HG03039 (cell line): ENCODE data around the gene VPS8.

Experiments
- ATAC-seq: cut with Tn5 transposase; IDR thresholded peaks from one replicate; pipeline ENCODE4 v1.9.1; 2021; ENCODE audit warnings: mild to moderate bottlenecking, moderate library complexity; ENCODE audit not compliant: unreplicated experiment

The VPS8 gene

DNA sequence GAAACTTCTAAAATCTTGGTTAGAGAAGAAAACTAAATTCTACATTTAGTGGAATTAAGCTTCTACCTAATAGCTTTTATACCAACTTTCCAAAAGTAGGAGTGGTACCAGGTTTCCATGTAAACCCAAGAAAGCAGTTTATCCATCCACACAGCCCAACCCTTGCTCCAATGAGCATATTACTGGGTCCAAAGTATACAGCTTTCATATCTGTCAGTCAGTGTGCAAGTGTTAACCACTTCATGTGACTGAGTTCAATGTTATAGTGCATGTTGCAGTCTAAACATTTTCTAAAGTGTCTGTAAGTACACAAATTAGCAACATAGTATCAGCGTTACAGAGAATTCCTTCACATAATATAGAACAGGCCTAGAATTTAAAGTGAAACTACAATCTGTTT lies 267.7 kb downstream of the VPS8 start:
- no peak for ATAC-seq

GRCh38 chr3:185081521-185081920 lies 269.6 kb downstream of the VPS8 start:
- ATAC-seq, result no peak

DNA sequence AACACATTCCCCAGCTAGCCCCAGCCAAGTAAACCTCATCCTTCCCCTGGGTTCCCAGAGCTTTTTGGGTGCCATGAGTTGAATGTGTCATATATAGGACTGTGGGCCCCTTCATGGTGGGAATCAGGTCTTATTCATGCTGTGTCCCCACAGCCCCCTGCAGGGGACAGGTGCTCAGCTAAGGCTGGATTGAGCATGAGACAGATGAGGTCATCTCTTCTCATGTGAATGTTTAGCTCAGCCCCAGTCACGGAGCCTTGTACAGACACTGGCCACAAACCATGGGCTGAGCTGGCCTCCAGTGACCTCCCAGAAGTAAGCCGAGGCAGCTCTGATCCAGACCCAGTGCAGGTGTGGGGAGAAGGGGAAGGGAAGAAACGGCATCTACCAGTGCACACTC lies 270.2 kb downstream of the VPS8 start:
- ATAC-seq, result no peak

DNA sequence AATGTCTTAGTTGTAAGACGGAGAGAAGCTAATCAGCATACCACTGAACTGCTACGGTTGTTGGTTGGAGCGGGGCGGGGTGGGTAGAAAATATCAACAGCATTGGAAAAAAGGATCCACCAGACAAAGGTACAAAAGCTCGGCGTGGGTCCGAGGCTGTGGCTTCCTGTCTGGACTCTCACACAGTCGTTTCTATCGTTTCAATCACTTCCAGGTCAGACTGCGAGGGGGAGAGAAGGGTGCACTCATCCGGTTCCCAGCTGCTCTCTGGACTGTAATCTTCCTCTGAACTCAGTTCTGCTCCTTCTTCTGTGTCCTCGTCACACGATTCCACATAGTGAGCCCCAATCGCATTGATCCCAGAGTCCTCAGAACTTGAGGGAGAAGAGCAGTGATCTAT lies 270.9 kb downstream of the VPS8 start:
- ATAC-seq, result no peak

DNA sequence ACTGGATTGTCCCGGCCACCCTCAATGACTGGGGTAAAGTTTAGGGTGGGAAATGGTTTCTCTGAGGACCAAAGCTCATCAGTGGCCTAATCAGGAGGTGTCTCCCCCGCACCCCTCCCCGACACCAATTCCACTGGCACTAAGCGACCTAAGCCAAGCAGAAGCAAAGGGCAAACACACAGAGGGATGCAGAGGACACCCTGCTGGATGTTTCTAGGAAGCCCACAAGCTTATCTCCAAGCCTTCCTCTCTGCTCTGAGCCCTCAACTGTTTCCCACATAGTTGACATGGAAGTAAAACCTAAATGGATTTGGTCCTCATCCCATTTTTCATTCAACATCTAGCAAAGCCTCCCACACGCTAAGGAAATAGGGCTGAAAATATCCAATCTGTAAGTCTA lies 272.4 kb downstream of the VPS8 start:
- no peak for ATAC-seq

DNA sequence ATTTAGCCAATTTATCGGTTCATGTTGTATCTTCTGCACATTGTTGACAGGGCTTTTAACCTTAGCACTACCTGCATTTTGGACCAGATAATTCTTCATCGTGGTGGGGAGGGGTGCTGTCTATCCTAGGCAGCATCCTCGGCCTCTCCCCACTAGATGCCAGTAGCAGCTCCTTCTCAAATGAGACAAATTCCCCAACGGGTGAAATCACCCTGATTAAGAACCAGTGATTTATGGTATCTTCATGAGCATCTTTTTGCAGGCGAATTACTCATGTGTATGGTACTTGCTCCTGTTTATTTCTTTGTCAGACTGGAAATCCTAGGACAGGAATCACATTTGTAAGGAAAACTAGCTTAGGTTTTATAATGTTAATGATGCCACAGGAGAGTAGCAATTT lies 272.9 kb downstream of the VPS8 start:
- no peak for ATAC-seq

DNA sequence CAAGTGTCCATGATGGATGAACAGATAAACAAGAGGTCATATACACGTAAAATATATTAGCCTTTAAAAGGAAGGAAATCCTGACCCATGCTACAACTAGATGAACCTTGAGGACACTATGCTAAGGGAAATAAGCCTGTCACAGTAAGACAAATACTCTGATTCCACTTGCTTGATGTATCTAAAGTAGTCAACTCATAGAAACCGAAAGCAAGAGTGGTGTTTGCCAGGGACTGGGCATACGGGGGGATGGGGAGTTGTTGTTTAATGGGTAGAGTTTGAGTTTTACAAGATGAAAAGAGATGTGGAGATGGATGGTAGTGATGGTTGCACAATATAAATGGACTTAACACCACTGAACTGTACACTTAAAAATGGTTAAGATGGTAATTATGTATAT lies 275.5 kb downstream of the VPS8 start:
- ATAC-seq, result no peak

- ATAC-seq, result no peak
Observed at GRCh38 chr3:185089343-185089742, 277.4 kb downstream of the VPS8 start.

- ATAC-seq, result no peak
Observed at GRCh38 chr3:185089751-185090150, 277.8 kb downstream of the VPS8 start.

- no peak for ATAC-seq
Observed at GRCh38 chr3:185090811-185091210, 278.8 kb downstream of the VPS8 start.

GRCh38 chr3:185093116-185093515 lies 281.1 kb downstream of the VPS8 start:
- ATAC-seq, result no peak

- ATAC-seq, result no peak
Observed at GRCh38 chr3:185094697-185095096, 282.7 kb downstream of the VPS8 start.
